GM12878 (cell line): ENCODE data around the gene BMP15.

Experiments used
- CHD1 ChIP-seq: IDR thresholded peaks from 2 replicates; pipeline ENCODE4 v1.6.1; 2012; ENCODE audit warnings: low read depth, low read length, improper control_type of control experiment
- CTCF ChIP-seq, 3 experiments: IDR thresholded peaks in 2 of 3; conservative IDR thresholded peaks in 1 of 3; 2 replicates each; pipeline ENCODE4 v1.5.1; 2011; ENCODE audit warnings: low read depth in 3 of 3, low read length in 3 of 3, mild to moderate bottlenecking in 3 of 3, control low read depth in 2 of 3, moderate library complexity in 2 of 3, inconsistent platforms in 1 of 3, mixed read lengths in 1 of 3; ENCODE audit not compliant: control insufficient read depth in 2 of 3, insufficient read depth in 1 of 3; ENCODE audit errors: extremely low read depth in 1 of 3
- CUX1 ChIP-seq: IDR thresholded peaks from 2 replicates; pipeline ENCODE4 v1.6.1; 2012; ENCODE audit warnings: improper control_type of control experiment, low read depth, low read length; ENCODE audit not compliant: insufficient replicate concordance
- EP300 ChIP-seq, 2 experiments: fragments of 150-350 bp in 1 of 2; IDR thresholded peaks; 2 replicates each; pipeline ENCODE4 v1.6.1; 2011 to 2012; ENCODE audit warnings: low read depth in 2 of 2, low read length in 2 of 2, borderline replicate concordance in 1 of 2, improper control_type of control experiment in 1 of 2, inconsistent platforms in 1 of 2; ENCODE audit not compliant: control insufficient read depth in 1 of 2
- GABPA ChIP-seq: IDR thresholded peaks from 2 replicates; pipeline ENCODE4 v1.6.1; 2014; ENCODE audit warnings: antibody characterized with exemption, low read depth, mild to moderate bottlenecking, inconsistent platforms
- LARP7 ChIP-seq: fragments of 450-650 bp; IDR thresholded peaks from 2 replicates; pipeline ENCODE4 v1.6.1; 2017; ENCODE audit warnings: mild to moderate bottlenecking
- POLR2A ChIP-seq: IDR thresholded peaks from 2 replicates; pipeline ENCODE4 v1.6.1; 2011; ENCODE audit warnings: low read depth, mild to moderate bottlenecking, low read length
- TCF12 ChIP-seq: IDR thresholded peaks from 2 replicates; pipeline ENCODE4 v1.6.1; 2011; ENCODE audit warnings: low read depth, mild to moderate bottlenecking, low read length
- USF2 ChIP-seq: IDR thresholded peaks from 2 replicates; pipeline ENCODE4 v1.6.1; 2011; ENCODE audit warnings: low read depth, low read length, improper control_type of control experiment, borderline replicate concordance
- ZZZ3 ChIP-seq: IDR thresholded peaks from 2 replicates; pipeline ENCODE4 v1.6.1; 2011; ENCODE audit warnings: low read depth; ENCODE audit not compliant: control insufficient read depth, insufficient read length
- TF ChIP-seq, protein P1 (sequence below): fragments of 450-650 bp; IDR thresholded peaks from 2 replicates; pipeline ENCODE4 v1.6.1; 2017; ENCODE audit warnings: mild to moderate bottlenecking, moderate library complexity

DNA sequence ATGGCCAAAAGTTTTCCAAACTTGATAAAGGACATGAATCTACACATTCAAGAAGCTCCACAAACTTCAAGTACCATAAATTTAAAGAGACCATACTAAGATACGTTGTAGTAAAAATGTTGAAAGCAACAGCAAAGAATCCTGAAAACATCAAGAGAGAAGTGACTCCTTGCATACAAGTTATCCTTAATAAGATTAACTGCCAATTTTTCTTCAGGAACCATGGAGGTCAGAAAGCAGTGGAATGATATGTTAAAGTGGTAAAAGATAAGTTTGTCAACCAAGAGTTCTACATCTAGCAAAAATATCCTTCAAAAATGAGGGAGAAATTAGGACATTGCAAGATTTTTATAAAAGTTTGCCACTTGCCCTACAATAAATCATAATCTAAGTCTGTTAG is 43.3 kb downstream of the BMP15 start:
- TF ChIP-seq, protein P1, sequence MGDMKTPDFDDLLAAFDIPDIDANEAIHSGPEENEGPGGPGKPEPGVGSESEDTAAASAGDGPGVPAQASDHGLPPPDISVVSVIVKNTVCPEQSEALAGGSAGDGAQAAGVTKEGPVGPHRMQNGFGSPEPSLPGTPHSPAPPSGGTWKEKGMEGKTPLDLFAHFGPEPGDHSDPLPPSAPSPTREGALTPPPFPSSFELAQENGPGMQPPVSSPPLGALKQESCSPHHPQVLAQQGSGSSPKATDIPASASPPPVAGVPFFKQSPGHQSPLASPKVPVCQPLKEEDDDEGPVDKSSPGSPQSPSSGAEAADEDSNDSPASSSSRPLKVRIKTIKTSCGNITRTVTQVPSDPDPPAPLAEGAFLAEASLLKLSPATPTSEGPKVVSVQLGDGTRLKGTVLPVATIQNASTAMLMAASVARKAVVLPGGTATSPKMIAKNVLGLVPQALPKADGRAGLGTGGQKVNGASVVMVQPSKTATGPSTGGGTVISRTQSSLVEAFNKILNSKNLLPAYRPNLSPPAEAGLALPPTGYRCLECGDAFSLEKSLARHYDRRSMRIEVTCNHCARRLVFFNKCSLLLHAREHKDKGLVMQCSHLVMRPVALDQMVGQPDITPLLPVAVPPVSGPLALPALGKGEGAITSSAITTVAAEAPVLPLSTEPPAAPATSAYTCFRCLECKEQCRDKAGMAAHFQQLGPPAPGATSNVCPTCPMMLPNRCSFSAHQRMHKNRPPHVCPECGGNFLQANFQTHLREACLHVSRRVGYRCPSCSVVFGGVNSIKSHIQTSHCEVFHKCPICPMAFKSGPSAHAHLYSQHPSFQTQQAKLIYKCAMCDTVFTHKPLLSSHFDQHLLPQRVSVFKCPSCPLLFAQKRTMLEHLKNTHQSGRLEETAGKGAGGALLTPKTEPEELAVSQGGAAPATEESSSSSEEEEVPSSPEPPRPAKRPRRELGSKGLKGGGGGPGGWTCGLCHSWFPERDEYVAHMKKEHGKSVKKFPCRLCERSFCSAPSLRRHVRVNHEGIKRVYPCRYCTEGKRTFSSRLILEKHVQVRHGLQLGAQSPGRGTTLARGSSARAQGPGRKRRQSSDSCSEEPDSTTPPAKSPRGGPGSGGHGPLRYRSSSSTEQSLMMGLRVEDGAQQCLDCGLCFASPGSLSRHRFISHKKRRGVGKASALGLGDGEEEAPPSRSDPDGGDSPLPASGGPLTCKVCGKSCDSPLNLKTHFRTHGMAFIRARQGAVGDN, result no peak
- TF ChIP-seq USF2, result no peak
- TF ChIP-seq CTCF (IDR thresholded peaks at IDR 0.05 in 2 of 3, conservative IDR thresholded peaks at IDR 0.05 in 1 of 3; ENCODE audit: control insufficient read depth in 2 of 3, extremely low read depth in 1 of 3, insufficient read depth in 1 of 3, low read depth in 3 of 3, low read length in 3 of 3), result no peak
- no peak for TF ChIP-seq CHD1
- TF ChIP-seq GABPA, result no peak
- TF ChIP-seq TCF12, result no peak
- TF ChIP-seq POLR2A, result no peak
- TF ChIP-seq ZZZ3, result no peak
- TF ChIP-seq EP300 (IDR thresholded peaks at IDR 0.05; ENCODE audit: borderline replicate concordance in 1 of 2, control insufficient read depth in 1 of 2, low read depth in 2 of 2, low read length in 2 of 2), result no peak
- no peak for TF ChIP-seq LARP7
- TF ChIP-seq CUX1, result no peak
